Iris pigment epithelial cell (primary cell): ENCODE results near the gene CD300LD.

ENCODE experiments used
- DNase-seq: peaks from one replicate; pipeline ENCODE4 v3.0.0-alpha.2; 2011; ENCODE audit warnings: low read depth

The CD300LD gene

GRCh38 chr17:74543891-74544760 lies 48.0 kb downstream of the CD300LD start:
- DNase-seq, result no peak

- DNase-seq, result no peak
Observed at GRCh38 chr17:74543406-74543805, 48.7 kb downstream of the CD300LD start.

DNA sequence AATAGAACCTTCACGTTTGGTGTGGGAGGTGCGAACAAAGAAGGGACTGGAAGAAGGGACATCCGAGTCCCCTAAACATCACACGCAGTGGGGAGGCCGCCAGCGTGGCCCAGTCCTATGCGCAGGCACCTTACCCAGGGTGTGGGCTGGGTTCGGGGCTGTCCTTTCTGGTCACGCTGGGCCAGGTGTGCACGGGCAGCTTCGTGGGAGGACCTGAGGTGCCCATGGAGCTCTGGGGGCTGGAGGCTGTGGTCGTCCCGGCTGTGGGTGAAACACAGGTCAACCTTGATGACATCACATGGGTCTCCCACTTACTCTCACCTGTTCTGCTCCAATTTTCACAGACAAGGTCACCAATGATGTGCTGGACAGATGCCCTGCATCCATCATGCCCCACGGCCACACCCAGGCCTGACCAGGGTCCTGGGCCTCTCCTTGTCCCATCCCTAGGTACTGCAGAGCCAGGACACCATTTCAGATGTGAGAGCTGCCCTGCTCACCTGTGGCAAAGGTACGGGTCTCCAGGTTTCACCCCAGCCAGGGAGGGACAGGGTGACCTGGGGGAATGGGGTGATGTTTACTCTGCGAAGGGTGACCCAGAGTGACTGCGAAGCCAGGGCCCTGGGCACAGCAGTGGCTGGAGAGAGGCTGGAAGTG lies 49.2 kb downstream of the CD300LD start:
- DNase-seq, result no peak

DNA sequence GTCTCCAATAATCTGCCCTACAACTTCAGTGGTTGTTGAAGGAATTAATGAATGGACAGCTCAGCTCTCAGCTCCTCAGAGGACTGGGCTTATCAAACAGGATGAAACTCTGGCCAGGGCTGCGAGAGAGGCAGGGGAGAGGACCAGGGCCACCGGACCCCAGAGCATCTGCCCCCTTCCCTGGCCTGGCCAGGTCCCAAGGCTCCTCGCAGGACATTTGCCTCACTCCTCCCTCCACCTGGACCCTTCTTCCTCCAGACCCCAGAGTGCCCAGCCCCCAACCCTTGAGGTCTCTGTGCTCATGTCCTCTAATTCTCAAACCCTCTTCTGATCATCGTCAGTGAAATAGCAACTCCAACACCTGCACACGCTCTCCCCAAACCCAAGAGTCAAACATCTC lies 49.9 kb downstream of the CD300LD start:
- DNase-seq, result no peak

DNA sequence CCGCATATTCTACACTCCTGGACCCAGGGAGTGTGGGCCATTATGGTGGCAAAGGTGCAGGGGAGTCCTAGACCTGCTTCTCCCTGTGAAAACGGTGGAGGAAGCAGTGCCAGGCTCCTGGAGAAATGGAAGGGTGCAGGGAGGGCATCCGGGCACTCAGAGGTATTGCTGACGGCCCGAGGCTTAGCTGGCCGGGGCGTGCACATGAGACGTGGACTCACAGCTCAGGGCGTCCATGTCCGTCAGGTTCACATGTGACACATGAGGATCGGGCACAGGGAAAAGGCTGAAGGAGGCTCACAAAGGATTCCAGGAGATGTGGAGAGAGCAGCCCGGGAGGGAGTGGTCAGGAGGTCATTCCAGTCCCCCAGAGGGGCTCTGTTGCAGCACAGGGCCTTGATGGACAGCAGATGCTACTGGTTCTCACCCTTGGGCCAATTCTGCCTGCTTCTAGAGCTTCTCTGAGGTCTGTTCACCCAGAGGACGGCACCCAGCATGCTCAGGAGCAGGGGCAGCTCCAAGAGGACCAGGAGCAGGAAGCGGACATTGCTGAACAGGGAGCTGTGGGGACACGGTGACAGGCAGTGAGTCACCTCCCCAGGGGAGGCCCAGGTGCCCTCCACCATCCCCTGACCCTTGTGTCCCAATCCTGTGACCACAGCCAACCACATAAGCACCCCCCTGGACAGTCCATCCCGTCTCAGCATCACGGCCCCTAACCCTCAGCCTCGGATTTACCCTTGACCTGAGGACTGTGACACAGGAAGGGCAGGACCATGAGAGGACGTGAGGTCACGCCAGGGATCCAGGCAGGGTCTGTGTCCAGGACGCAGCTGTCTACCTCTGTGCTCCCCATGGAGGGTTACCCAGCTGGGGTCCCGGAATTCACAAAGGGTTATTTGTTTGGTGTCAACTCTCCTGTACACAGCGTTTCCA lies 50.6 kb downstream of the CD300LD start:
- no peak for DNase-seq

GRCh38 chr17:74539281-74539820 lies 52.7 kb downstream of the CD300LD start:
- DNase-seq, result no peak

- no peak for DNase-seq
Observed at GRCh38 chr17:74536890-74537289, 55.2 kb downstream of the CD300LD start.

- DNase-seq, result no peak
Observed at GRCh38 chr17:74532115-74532514, 60.0 kb downstream of the CD300LD start.

GRCh38 chr17:74531231-74531761 lies 60.8 kb downstream of the CD300LD start, which contains the start of gene CD300LB:
Gene CD300LB (minus strand): TSS chr17:74531475. CDS start chr17:74531350, 125 bp downstream.
- DNase-seq, result no peak

- no peak for DNase-seq
Observed at GRCh38 chr17:74530831-74531150, 61.3 kb downstream of the CD300LD start.
